ENCODE data around the gene MPLKIP. TPM values are rescaled to one million over a fixed set of nuclear protein-coding genes. Genes with fewer than 3 reads are reported as not detected.

MPLKIP gene
- total RNA-seq, 1 experiment from 2014 or later = 43.2 TPM

DNA sequence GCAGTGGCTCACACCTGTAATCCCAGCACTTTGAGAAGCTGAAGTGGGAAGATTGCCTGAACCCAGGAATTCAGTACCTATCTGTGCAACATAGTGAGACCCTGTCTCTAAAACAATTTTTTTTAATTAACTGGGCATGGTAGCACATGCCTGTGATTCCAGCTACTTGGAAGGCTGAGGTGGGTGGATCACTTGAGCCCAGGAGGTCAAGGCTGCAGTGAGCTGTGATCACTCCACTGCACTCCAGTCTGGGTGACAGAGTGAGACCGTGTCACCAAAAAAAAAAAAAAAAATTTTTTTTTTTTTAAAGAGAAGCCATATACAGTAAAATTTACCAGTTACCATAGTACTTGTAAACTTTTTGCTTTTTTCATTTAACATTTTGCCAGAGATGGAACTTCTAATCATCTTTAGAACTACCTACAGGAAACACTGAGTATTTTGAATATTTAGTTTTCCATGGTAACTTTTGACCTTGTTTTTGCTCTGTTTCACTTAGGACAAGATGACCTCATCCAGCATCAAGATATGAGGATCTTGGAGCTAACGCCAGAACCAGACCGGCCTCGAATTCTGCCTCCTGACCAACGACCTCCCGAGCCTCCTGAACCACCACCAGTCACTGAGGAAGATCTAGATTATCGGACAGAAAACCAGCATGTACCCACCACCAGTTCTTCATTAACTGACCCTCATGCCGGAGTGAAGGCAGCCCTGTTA is 40.6 kb downstream of the MPLKIP start:
- Histone ChIP-seq H2BK15ac (ENCODE audit: low read depth, low read length) (no peak overlapping the region), H2BK5ac (ENCODE audit: insufficient read length, low read length) (no peak overlapping the region), H4K8ac (replicated peaks; ENCODE audit: insufficient read length, low read depth, low read length) (no peak overlapping the region), H2BK12ac (ENCODE audit: insufficient read length, low read depth, low read length) (no peak overlapping the region), H3K9me3 (ENCODE audit: control insufficient read depth, low read depth, low read length) (no peaks in the 10 kb centered on the region), H3K9ac (ENCODE audit: extremely low read depth, insufficient read length, low read length) (no peak overlapping the region), H3K23me2 (ENCODE audit: insufficient read length, low read depth, low read length, poor library complexity, severe bottlenecking) (no peaks in the 10 kb centered on the region), H3K23ac (ENCODE audit: insufficient read length, low read depth, low read length) (no peak overlapping the region), H2AFZ (ENCODE audit: low read length) (no peak overlapping the region), H4K5ac (ENCODE audit: insufficient read length, low read depth, low read length) (no peak overlapping the region), H2BK120ac (ENCODE audit: low read depth, low read length, poor library complexity, severe bottlenecking) (no peak overlapping the region), H3K14ac (ENCODE audit: insufficient read depth, low read length) (no peak overlapping the region), H3K27ac (ENCODE audit: insufficient read length, low read depth, low read length) (no peak overlapping the region), H3K4ac (ENCODE audit: low read depth, low read length) (no peak overlapping the region), H2AK5ac (ENCODE audit: insufficient read length, low read length) (no peak overlapping the region), H4K20me1 (ENCODE audit: control insufficient read depth, insufficient read depth, insufficient read length) (no peaks in the 10 kb centered on the region), H3K4me2 (ENCODE audit: insufficient read depth, insufficient read length, low read length) (no peak overlapping the region), H3K56ac (ENCODE audit: insufficient read length, low read depth, low read length) (no peak overlapping the region), H4K91ac (ENCODE audit: insufficient read length, low read depth, low read length) (no peak overlapping the region), H3K79me1 (ENCODE audit: insufficient read depth, low read depth, low read length, poor library complexity, severe bottlenecking) (no peaks in the 10 kb centered on the region), H3T11ph (ENCODE audit: low read length) (no peak overlapping the region), H3K79me2 (ENCODE audit: insufficient read depth, low read length) (no peaks in the 10 kb centered on the region), H3K18ac (ENCODE audit: insufficient read length, low read depth, low read length) (no peak overlapping the region), H3K27me3 (ENCODE audit: insufficient read depth, low read length) (no peaks in the 10 kb centered on the region), H2BK20ac (ENCODE audit: low read depth, low read length, poor library complexity, severe bottlenecking) (no peak overlapping the region), H3K4me1 (ENCODE audit: insufficient read depth, low read length) (no peaks in the 10 kb centered on the region; the same call in 1 of the 2 replicates)
- Mint-ChIP-seq H3K4me3 (no peak overlapping the region), H3K9me3 (no peaks in the 10 kb centered on the region), H3K36me3 (ENCODE audit: insufficient read depth in 1 of 3, low read depth in 3 of 3) (peaks cover 10 to 52% (median 41%) of the 10 kb centered on the region in 3 experiments; a peak in 6 of 7 replicates), H3K4me1 (peaks cover 13 to 22% of the 10 kb centered on the region in 2 experiments), H3K27me3 (ENCODE audit: low read depth) (no peaks in the 10 kb centered on the region), H3K27ac (peak overlapping the region in 2 of 3 experiments; percentile 32 to 62; a peak in 1 of 7 replicates)
- TF ChIP-seq, protein P1, sequence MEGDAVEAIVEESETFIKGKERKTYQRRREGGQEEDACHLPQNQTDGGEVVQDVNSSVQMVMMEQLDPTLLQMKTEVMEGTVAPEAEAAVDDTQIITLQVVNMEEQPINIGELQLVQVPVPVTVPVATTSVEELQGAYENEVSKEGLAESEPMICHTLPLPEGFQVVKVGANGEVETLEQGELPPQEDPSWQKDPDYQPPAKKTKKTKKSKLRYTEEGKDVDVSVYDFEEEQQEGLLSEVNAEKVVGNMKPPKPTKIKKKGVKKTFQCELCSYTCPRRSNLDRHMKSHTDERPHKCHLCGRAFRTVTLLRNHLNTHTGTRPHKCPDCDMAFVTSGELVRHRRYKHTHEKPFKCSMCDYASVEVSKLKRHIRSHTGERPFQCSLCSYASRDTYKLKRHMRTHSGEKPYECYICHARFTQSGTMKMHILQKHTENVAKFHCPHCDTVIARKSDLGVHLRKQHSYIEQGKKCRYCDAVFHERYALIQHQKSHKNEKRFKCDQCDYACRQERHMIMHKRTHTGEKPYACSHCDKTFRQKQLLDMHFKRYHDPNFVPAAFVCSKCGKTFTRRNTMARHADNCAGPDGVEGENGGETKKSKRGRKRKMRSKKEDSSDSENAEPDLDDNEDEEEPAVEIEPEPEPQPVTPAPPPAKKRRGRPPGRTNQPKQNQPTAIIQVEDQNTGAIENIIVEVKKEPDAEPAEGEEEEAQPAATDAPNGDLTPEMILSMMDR (conservative IDR thresholded peaks at IDR 0.05) = no peak
- DNase-seq = no peak
- no CpG with 5 or more reads among the region's 8 CpGs for WGBS (ENCODE audit: extremely low coverage, insufficient read length, low lambda C conversion rate)
